ENCODE results near the gene UMAD1.

The UMAD1 gene

DNA sequence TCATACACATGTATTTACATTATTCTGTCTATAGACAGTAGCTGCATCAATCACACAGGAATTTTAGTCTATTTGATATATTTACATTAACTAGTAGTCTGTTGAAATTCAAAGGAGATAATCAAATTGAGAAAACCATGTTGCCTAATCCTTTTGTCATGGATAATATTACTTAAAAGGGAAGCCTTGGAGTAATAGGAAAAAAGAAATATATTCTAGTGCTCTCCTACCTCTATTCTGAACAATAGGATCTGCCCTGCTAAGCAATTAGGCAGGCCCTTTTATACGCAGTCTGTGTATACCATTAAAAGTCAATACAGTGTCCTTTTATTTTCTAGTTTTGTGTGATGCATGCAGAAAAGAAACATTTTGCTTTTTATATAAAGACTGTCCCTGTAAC, 24.5 kb downstream of the UMAD1 start:
- no peaks in the 10 kb centered on the region for H3K27me3 ChIP-seq (replicated peaks; ENCODE audit: control insufficient read depth, insufficient read depth, low read length)
- TF ChIP-seq, protein P1, sequence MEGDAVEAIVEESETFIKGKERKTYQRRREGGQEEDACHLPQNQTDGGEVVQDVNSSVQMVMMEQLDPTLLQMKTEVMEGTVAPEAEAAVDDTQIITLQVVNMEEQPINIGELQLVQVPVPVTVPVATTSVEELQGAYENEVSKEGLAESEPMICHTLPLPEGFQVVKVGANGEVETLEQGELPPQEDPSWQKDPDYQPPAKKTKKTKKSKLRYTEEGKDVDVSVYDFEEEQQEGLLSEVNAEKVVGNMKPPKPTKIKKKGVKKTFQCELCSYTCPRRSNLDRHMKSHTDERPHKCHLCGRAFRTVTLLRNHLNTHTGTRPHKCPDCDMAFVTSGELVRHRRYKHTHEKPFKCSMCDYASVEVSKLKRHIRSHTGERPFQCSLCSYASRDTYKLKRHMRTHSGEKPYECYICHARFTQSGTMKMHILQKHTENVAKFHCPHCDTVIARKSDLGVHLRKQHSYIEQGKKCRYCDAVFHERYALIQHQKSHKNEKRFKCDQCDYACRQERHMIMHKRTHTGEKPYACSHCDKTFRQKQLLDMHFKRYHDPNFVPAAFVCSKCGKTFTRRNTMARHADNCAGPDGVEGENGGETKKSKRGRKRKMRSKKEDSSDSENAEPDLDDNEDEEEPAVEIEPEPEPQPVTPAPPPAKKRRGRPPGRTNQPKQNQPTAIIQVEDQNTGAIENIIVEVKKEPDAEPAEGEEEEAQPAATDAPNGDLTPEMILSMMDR (IDR thresholded peaks at IDR 0.05; ENCODE audit: insufficient read depth, low read length, poor library complexity, severe bottlenecking): no peak
- no peak overlapping the region for H3K4me3 ChIP-seq (replicated peaks; ENCODE audit: low read depth, low read length)
- no peak for DNase-seq (ENCODE audit: extremely low read depth, insufficient read length)
- H3K36me3 ChIP-seq (ENCODE audit: control insufficient read depth, insufficient read depth, low read length): no peaks in the 10 kb centered on the region

DNA sequence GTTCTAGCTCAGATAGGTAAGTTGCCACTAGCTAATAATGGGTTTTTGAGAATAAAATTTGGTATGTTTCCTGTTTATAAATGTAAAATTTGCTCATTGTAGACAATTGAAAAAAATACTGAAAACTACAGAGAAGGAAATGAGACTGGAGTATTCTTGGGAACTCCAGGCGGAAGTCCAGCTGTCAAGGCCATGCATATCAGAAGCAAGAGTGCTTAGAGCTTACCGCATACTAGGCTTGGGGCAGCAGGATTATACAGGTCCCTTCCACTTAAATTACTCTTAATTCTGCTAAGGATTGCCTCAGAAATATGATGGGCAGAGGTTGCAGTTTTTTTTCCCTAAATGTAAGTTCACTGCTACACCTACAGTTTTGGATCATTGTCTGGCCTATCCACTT, 26.6 kb downstream of the UMAD1 start:
- H3K4me3 ChIP-seq (replicated peaks; ENCODE audit: low read depth, low read length): no peak overlapping the region
- H3K27me3 ChIP-seq (replicated peaks; ENCODE audit: control insufficient read depth, insufficient read depth, low read length): no peaks in the 10 kb centered on the region
- DNase-seq (ENCODE audit: extremely low read depth, insufficient read length): no peak
- no peaks in the 10 kb centered on the region for H3K36me3 ChIP-seq (ENCODE audit: control insufficient read depth, insufficient read depth, low read length)
- TF ChIP-seq, protein P1 (IDR thresholded peaks at IDR 0.05; ENCODE audit: insufficient read depth, low read length, poor library complexity, severe bottlenecking): no peak

DNA sequence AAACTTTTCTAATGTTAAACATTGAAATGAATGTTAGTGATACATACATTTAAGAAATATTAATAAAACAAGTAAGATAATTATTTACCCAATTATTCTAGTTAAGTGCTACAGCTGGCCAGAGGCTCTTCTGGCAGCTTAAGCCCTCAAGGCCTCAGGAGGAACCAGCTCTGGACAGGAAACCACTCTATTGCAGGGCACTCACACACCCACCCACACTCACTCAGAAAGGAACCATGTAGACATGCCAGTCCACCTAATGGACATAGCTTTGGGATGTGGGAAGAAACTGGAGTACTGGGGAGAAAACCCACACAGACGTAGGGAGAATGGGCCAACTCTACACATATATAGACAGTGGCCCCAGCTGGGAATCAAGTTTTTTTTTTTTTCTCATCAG, 28.2 kb downstream of the UMAD1 start:
- DNase-seq (ENCODE audit: extremely low read depth, insufficient read length): no peak
- Histone ChIP-seq H3K27me3 (replicated peaks; ENCODE audit: control insufficient read depth, insufficient read depth, low read length) (no peaks in the 10 kb centered on the region), H3K36me3 (ENCODE audit: control insufficient read depth, insufficient read depth, low read length) (no peaks in the 10 kb centered on the region), H3K4me3 (replicated peaks; ENCODE audit: low read depth, low read length) (no peak overlapping the region)
- TF ChIP-seq, protein P1 (IDR thresholded peaks at IDR 0.05; ENCODE audit: insufficient read depth, low read length, poor library complexity, severe bottlenecking): no peak

DNA sequence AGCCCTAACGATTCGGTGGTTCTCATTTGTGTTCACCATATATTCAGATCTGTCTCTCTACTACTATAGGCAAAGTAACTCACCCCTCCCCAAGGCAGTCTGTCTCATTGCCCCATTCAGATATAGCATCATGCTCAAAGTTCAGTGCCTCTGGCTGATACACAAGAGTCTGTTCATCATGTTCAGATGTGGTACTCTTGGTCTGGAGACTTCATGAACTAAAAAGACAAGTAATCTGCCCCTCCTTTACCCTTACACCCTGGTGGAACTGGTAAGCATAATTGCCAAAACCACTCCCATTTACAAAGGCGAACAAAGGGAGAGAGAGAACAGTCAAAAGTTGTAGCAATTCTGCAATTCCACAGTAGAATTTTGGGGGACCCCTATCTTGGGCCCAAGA, 29.9 kb downstream of the UMAD1 start:
- Histone ChIP-seq H3K36me3 (ENCODE audit: control insufficient read depth, insufficient read depth, low read length) (no peaks in the 10 kb centered on the region; the same call in 1 of the 2 replicates), H3K4me3 (replicated peaks; ENCODE audit: low read depth, low read length) (no peak overlapping the region), H3K27me3 (replicated peaks; ENCODE audit: control insufficient read depth, insufficient read depth, low read length) (no peaks in the 10 kb centered on the region)
- DNase-seq (ENCODE audit: extremely low read depth, insufficient read length): no peak
- TF ChIP-seq, protein P1 (IDR thresholded peaks at IDR 0.05; ENCODE audit: insufficient read depth, low read length, poor library complexity, severe bottlenecking): no peak

DNA sequence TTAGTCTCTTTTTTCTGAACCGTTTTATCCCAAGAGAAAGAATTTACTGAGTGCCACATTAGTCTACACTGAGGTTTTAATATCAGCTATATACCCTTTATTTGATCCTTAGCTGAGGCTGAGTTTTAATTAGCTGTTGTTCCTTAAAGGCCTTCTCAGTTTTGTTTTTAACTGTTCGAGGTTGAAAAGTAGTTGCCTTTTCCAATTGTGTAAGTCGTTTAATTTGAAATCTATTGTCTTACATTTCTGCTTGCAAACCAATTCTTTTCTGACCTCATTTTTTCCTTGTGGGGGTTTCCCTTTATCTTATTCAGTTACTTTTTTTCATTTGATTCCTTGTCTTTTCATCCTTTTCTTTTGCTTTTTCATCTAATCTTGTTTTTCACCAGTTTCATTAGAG, 30.8 kb downstream of the UMAD1 start:
- Histone ChIP-seq H3K4me3 (replicated peaks; ENCODE audit: low read depth, low read length) (no peak overlapping the region), H3K36me3 (ENCODE audit: control insufficient read depth, insufficient read depth, low read length) (no peaks in the 10 kb centered on the region; the same call in 1 of the 2 replicates), H3K27me3 (replicated peaks; ENCODE audit: control insufficient read depth, insufficient read depth, low read length) (no peaks in the 10 kb centered on the region)
- TF ChIP-seq, protein P1 (IDR thresholded peaks at IDR 0.05; ENCODE audit: insufficient read depth, low read length, poor library complexity, severe bottlenecking): no peak
- DNase-seq (ENCODE audit: extremely low read depth, insufficient read length): no peak
